Calu3 (cell line): Measurements from ENCODE around the gene TSPAN31. TPM values are rescaled to one million over a fixed set of nuclear protein-coding genes. Genes with fewer than 3 reads are reported as not detected.
A peak's percentile ranks its signal among the peaks of the same experiment; 100 is the strongest.
"Not testable (repeated sequence)": the region's sequence is repeated elsewhere in the genome, so short reads cannot be mapped to it uniquely, and the experiment has no call there.

Source experiments
- BruUV-seq: library from RNA; stranded (reverse); fragments of 400-500 nt; replicated peaks from 2 replicates; lab custom pipeline; 2021; lab: Mats Ljungman, UMichigan
- CTCF ChIA-PET: fragments of 300-600 bp; sonication (Branson Sonifier 250); formaldehyde crosslinking; loops from one replicate; lab custom pipeline; 2022; ENCODE audit warnings: antibody characterized with exemption; lab: Charles Lee
- DNase-seq: peaks from one replicate; pipeline ENCODE4 v3.0.0; 2022
- H3K27ac Mint-ChIP-seq: one replicate; pipeline ENCODE4 v1.8.0; 2022; ENCODE audit warnings: mixed read lengths; ENCODE audit not compliant: unreplicated experiment
- H3K27me3 Mint-ChIP-seq: one replicate; pipeline ENCODE4 v1.8.0; 2022; ENCODE audit warnings: mixed read lengths; ENCODE audit not compliant: unreplicated experiment
- H3K36me3 Mint-ChIP-seq: one replicate; pipeline ENCODE4 v1.8.0; 2022; ENCODE audit warnings: mild to moderate bottlenecking, moderate library complexity, mixed read lengths; ENCODE audit not compliant: insufficient read depth, unreplicated experiment
- H3K4me1 Mint-ChIP-seq: one replicate; pipeline ENCODE4 v1.8.0; 2022; ENCODE audit warnings: mild to moderate bottlenecking, low read depth, mixed read lengths; ENCODE audit not compliant: unreplicated experiment
- H3K4me3 Mint-ChIP-seq: one replicate; pipeline ENCODE4 v1.8.0; 2022; ENCODE audit warnings: mild to moderate bottlenecking, low read depth, moderate library complexity, mixed read lengths; ENCODE audit not compliant: unreplicated experiment
- H3K9me3 Mint-ChIP-seq: one replicate; pipeline ENCODE4 v1.8.0; 2022; ENCODE audit warnings: low read depth, mixed read lengths; ENCODE audit not compliant: unreplicated experiment
- intact Hi-C: fragments of 100-400 bp; cut with micrococcal nuclease; formaldehyde crosslinking; loops from one replicate; pipeline ENCODE4 v1.10.0; 2022; ENCODE audit not compliant: unreplicated experiment
- total RNA-seq: library from RNA; stranded (reverse); gene quantifications from 2 replicates; pipeline ENCODE4 v1.2.3, GENCODE V29; 2022
- TF ChIP-seq, protein P1 (sequence below): fragments of 200-600 bp; IDR thresholded peaks from one replicate; pipeline ENCODE4 v1.8.0; 2022; ENCODE audit warnings: antibody characterized with exemption; ENCODE audit not compliant: unreplicated experiment

The TSPAN31 gene
- total RNA-seq, 1 experiment from 2014 or later: 40.2 TPM

- peaks cover 55% of the 10 kb centered on the region for H3K36me3 Mint-ChIP-seq
- H3K4me3 Mint-ChIP-seq: no peak overlapping the region
- intact Hi-C loops: no loop called here
- no peaks in the 10 kb centered on the region for H3K4me1 Mint-ChIP-seq
- no peak for DNase-seq
- CTCF ChIA-PET: no interaction called here
- TSS peak; percentile 82 for BruUV-seq
- H3K27me3 Mint-ChIP-seq: peaks cover 25% of the 10 kb centered on the region
- H3K9me3 Mint-ChIP-seq: no peaks in the 10 kb centered on the region
- TF ChIP-seq, protein P1, sequence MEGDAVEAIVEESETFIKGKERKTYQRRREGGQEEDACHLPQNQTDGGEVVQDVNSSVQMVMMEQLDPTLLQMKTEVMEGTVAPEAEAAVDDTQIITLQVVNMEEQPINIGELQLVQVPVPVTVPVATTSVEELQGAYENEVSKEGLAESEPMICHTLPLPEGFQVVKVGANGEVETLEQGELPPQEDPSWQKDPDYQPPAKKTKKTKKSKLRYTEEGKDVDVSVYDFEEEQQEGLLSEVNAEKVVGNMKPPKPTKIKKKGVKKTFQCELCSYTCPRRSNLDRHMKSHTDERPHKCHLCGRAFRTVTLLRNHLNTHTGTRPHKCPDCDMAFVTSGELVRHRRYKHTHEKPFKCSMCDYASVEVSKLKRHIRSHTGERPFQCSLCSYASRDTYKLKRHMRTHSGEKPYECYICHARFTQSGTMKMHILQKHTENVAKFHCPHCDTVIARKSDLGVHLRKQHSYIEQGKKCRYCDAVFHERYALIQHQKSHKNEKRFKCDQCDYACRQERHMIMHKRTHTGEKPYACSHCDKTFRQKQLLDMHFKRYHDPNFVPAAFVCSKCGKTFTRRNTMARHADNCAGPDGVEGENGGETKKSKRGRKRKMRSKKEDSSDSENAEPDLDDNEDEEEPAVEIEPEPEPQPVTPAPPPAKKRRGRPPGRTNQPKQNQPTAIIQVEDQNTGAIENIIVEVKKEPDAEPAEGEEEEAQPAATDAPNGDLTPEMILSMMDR: no peak
- H3K27ac Mint-ChIP-seq: no peak overlapping the region
Observed at GRCh38 chr12:57720606-57721595, 23.9 kb upstream of the TSPAN31 start.

DNA sequence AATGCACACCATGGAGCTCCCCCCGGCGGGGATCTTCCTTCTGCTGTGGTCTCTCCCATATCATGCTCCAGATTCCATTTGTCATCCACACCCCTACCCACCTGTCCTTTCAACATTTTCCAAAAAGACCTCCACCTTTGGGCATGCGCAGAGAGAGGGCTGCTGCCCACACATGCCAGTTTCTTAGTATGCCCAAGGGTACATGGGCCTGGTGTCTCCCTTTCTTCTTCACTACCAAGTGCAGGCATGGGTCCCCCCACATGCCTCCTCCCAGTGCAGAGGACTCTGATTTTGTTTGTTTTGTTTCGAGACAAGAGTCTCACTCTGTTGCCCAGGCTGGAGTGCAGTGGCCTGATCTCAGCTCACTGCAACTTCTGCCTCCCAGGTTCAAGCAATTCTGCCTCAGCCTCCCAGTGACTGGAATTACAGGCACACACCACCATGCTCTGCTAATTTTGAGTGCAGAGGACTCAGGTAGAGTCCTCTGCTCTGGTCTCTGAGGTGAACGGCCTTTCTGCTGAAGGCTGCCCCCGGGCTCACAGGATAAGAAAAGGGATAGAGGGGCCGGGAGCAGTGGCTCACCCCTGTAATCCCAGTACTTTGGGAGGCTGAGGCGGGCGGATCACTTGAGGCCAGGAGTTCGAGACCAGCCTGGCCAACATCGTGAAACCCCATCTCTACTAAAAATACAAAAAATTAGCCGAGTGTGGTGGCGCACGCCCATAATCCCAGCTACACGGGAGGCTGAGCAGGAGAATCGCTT lies 22.8 kb upstream of the TSPAN31 start:
- H3K4me1 Mint-ChIP-seq, intact Hi-C loops, H3K27ac Mint-ChIP-seq, BruUV-seq, DNase-seq, H3K9me3 Mint-ChIP-seq, H3K4me3 Mint-ChIP-seq: not testable (repeated sequence)
- CTCF ChIA-PET: interaction anchor here (1.2 kb wide), 1 partner anchor 14 kb away, joined by 3 read pairs; no protein-coding TSS in a partner anchor
- Mint-ChIP-seq H3K27me3 (peaks cover 25% of the 10 kb centered on the region), H3K36me3 (peaks cover 52% of the 10 kb centered on the region)

DNA sequence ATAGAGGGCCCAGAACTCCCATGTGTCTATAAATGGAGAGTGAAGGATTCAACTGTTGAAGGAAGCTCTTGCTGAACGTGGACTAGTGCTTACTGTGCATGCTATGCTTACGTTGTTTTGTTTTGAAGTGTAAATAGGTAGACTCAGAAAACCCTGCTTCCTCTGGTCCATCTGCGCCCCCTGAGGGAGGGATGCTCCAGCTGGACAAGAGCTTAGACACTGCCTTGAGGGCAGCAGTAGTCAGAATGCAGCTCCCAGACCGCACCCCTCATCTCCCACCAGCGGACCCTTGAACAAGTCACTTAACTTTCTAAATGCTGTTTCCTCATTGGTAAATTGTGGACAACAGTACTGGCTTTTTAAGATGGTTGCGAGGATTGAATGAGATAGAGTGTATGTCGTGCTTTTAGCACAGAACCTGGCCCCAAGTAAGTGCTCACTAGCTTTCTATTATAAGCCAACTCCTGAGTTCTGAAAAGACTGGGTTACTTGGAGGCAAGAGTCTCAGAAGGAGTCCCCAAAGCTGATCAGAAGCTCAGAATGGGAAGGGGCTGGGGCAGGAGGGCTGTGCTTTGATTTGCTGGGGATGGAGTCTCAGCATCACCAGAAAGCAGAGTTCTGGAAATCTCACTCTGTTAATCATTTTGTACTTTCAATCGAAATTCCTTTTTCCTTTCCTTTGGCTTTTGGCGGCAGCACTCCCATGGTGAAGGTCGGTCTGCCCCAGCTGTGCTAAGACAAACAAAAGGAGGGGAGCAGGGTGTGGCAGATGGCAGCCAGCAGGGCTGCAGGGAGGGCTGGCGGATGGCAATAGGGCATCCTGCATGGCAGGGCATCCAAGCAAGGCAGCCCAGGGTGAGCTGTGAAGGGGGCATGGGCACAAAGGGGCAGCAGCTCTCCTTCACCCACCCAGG lies 21.9 kb upstream of the TSPAN31 start:
- CTCF ChIA-PET: interaction anchor here (1.2 kb wide), 1 partner anchor 13 kb away, joined by 3 read pairs; no protein-coding TSS in a partner anchor
- H3K27me3 Mint-ChIP-seq: peaks cover 33% of the 10 kb centered on the region

DNA sequence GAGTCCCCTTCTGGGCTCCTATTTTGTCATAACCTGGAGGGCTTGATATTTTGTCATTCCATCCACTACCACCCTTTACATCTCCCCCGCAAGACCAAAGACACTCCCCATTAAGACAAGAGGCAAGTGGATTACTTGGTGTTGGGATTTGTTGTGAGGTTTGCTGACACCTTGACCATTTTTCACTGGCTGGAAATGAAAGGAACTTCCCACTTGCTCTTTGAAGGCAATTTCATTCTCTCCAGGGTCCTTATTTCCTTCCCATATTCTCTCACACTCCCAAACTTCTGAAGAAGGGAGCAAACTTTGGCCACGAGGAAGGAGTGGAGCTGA lies 21.2 kb upstream of the TSPAN31 start:
- Mint-ChIP-seq H3K27ac (no peak overlapping the region), H3K4me1 (peaks cover 11% of the 10 kb centered on the region), H3K36me3 (peaks cover 47% of the 10 kb centered on the region), H3K9me3 (no peaks in the 10 kb centered on the region), H3K27me3 (peaks cover 39% of the 10 kb centered on the region), H3K4me3 (no peak overlapping the region)
- CTCF ChIA-PET: interaction anchor here (1.2 kb wide), 1 partner anchor 13 kb away, joined by 3 read pairs; no protein-coding TSS in a partner anchor
- DNase-seq: no peak
- intact Hi-C loops: no loop called here
- no TSS peak for BruUV-seq
- TF ChIP-seq, protein P1: no peak

More for the DNA sequence above, 21.9 kb upstream of the TSPAN31 start:
- Mint-ChIP-seq H3K4me1 (peaks cover 5% of the 10 kb centered on the region), H3K27ac (no peak overlapping the region), H3K36me3 (peaks cover 47% of the 10 kb centered on the region), H3K9me3 (no peaks in the 10 kb centered on the region), H3K4me3 (no peak overlapping the region)
- intact Hi-C loops: no loop called here
- TF ChIP-seq, protein P1: no peak
- no peak for DNase-seq
- BruUV-seq: no TSS peak
